Thyroid gland (tissue), 4 donors: ENCODE data around the gene MTUS2. TPM values are rescaled to one million over a fixed set of nuclear protein-coding genes. Genes with fewer than 3 reads are reported as not detected.

Experiments used
- DNase-seq, 2 donors: peaks; one replicate each; pipeline ENCODE4 v3.0.0-alpha.2; 2019
- H3K27ac ChIP-seq, 3 donors: fragments of 200-600 bp; sonication (generic); 1 replicate in 2 of 3; 2 replicates in 1 of 3; pipeline ENCODE4 v1.5.1; 2016 to 2019; ENCODE audit warnings: mild to moderate bottlenecking in 1 of 3, moderate library complexity in 1 of 3
- H3K27me3 ChIP-seq: fragments of 200-600 bp; sonication (generic); one replicate; pipeline ENCODE4 v1.5.1; 2019
- H3K36me3 ChIP-seq, 2 donors: fragments of 200-600 bp; sonication (generic); one replicate each; pipeline ENCODE4 v1.5.1; 2016 to 2019
- H3K4me1 ChIP-seq, 2 donors: fragments of 200-600 bp; sonication (generic); one replicate each; pipeline ENCODE4 v1.5.1; 2017 to 2019
- H3K4me3 ChIP-seq, 3 donors: fragments of 200-600 bp; sonication (generic); replicated peaks in 1 of 3; 1 replicate in 2 of 3; 2 replicates in 1 of 3; pipeline ENCODE4 v1.5.1; 2016; ENCODE audit warnings: mild to moderate bottlenecking in 1 of 3
- H3K9me3 ChIP-seq: fragments of 200-600 bp; sonication (generic); one replicate; pipeline ENCODE4 v1.5.1; 2017
- CTCF ChIP-seq, 6 experiments: fragments of 200-600 bp in 3 of 6; fragments of 450-650 bp in 3 of 6; sonication (generic) in 3 of 6; IDR thresholded peaks; one replicate each; pipeline ENCODE4 v1.5.1; 2016 to 2019; ENCODE audit warnings: antibody characterized with exemption in 6 of 6, mild to moderate bottlenecking in 2 of 6, inconsistent platforms in 1 of 6, moderate library complexity in 1 of 6
- POLR2A ChIP-seq, 2 donors: fragments of 450-650 bp; IDR thresholded peaks; one replicate each; pipeline ENCODE4 v1.6.1; 2017; ENCODE audit warnings: antibody characterized with exemption in 2 of 2, mild to moderate bottlenecking in 2 of 2, moderate library complexity in 1 of 2
- WGBS, 2 donors: methylation state at CpG; one replicate each; pipeline ENCODE4 v1.1.5; 2017; 5-methylcytosine and 5-hydroxymethylcytosine counted together
- intact Hi-C: fragments of 100-400 bp; cut with DNase I; formaldehyde crosslinking; loops from one replicate; pipeline ENCODE4 v1.15.1; 2023
- total RNA-seq, 4 donors: library from RNA; depleted of rRNA; stranded (reverse); fragments of >200 nt; gene quantifications; one replicate each; pipeline ENCODE4 v1.2.3, GENCODE V29; 2016

MTUS2 gene
- total RNA-seq, 4 donors from 2014 or later, result 0.98 to 1.5 (median 1.1) TPM

- no peak for TF ChIP-seq CTCF (IDR thresholded peaks at IDR 0.05)
- TF ChIP-seq POLR2A (IDR thresholded peaks at IDR 0.05), result no peak
- no peak overlapping the region for H3K4me3 ChIP-seq
- no peaks in the 10 kb centered on the region for H3K36me3 ChIP-seq
- 87 to 91% methylated on average over 2 of the region's 2 CpGs for WGBS, 2 donors
- no peaks in the 10 kb centered on the region for H3K27me3 ChIP-seq
- no peak overlapping the region for H3K27ac ChIP-seq
- no peaks in the 10 kb centered on the region for H3K4me1 ChIP-seq
- intact Hi-C loops, result no loop called here
- no peak for DNase-seq
- no peaks in the 10 kb centered on the region for H3K9me3 ChIP-seq
Measured at GRCh38 chr13:28942906-28943305, 122.8 kb downstream of the MTUS2 start.

- TF ChIP-seq CTCF (IDR thresholded peaks at IDR 0.05) (no peak), POLR2A (IDR thresholded peaks at IDR 0.05) (no peak)
Measured at GRCh38 chr13:28953714-28954418, 133.7 kb downstream of the MTUS2 start.

GRCh38 chr13:28954419-28954725 lies 134.2 kb downstream of the MTUS2 start:
- Histone ChIP-seq H3K27ac (no peak overlapping the region), H3K36me3 (no peaks in the 10 kb centered on the region), H3K9me3 (no peaks in the 10 kb centered on the region), H3K27me3 (no peaks in the 10 kb centered on the region), H3K4me1 (no peaks in the 10 kb centered on the region), H3K4me3 (no peak overlapping the region)
- TF ChIP-seq CTCF (IDR thresholded peaks at IDR 0.05), result no peak
- TF ChIP-seq POLR2A (IDR thresholded peaks at IDR 0.05), result no peak
- no peak for DNase-seq
- intact Hi-C loops, result no loop called here
- WGBS, 2 donors, result 76 to 81% methylated on average over 5 of the region's 5 CpGs

More at GRCh38 chr13:28953714-28954418, 133.7 kb downstream of the MTUS2 start:
- 86 to 89% methylated on average over 4 of the region's 4 CpGs for WGBS, 2 donors
- DNase-seq, result no peak
- intact Hi-C loops, result no loop called here
- Histone ChIP-seq H3K27ac (no peak overlapping the region), H3K36me3 (no peaks in the 10 kb centered on the region), H3K27me3 (no peaks in the 10 kb centered on the region), H3K9me3 (no peaks in the 10 kb centered on the region), H3K4me3 (no peak overlapping the region), H3K4me1 (no peaks in the 10 kb centered on the region)

DNA sequence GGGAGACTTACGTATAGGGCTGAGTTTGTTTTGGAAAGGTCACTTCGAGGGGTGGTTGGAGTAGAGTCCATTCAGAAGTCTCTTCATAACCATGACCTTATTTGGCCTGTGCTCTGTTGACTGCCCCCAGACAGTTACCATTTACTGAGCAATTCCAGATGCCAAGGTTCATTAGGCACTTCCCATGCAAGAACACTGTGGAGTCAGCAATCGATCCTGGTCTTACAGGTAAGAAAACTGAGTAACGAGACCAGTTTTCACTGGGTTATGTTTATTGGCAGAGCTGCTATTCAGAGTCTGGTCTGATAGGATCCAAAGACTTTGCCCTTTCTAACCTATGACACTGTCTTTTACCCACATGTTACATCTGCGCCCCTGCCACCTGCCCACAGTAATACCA lies 134.7 kb downstream of the MTUS2 start:
- Histone ChIP-seq H3K4me1 (no peaks in the 10 kb centered on the region), H3K9me3 (no peaks in the 10 kb centered on the region), H3K4me3 (no peak overlapping the region), H3K36me3 (no peaks in the 10 kb centered on the region), H3K27me3 (no peaks in the 10 kb centered on the region), H3K27ac (no peak overlapping the region)
- no peak for TF ChIP-seq CTCF (IDR thresholded peaks at IDR 0.05)
- no peak for TF ChIP-seq POLR2A (IDR thresholded peaks at IDR 0.05)
- DNase-seq, result no peak
- intact Hi-C loops, result no loop called here
- WGBS, 2 donors, result 69 to 81% methylated on average over 5 of the region's 5 CpGs

- H3K9me3 ChIP-seq, result no peaks in the 10 kb centered on the region
- no peaks in the 10 kb centered on the region for H3K4me1 ChIP-seq
- no peak for DNase-seq
- H3K27ac ChIP-seq, result no peak overlapping the region
- 79% methylated on average over 2 of the region's 2 CpGs for WGBS, 2 donors
- H3K36me3 ChIP-seq, result no peaks in the 10 kb centered on the region
- no peak overlapping the region for H3K4me3 ChIP-seq
- no peaks in the 10 kb centered on the region for H3K27me3 ChIP-seq
- intact Hi-C loops, result no loop called here
- TF ChIP-seq CTCF (IDR thresholded peaks at IDR 0.05), result no peak
- no peak for TF ChIP-seq POLR2A (IDR thresholded peaks at IDR 0.05)
Measured at GRCh38 chr13:28955264-28955966, 135.3 kb downstream of the MTUS2 start.
